HEK293T (cell line): ENCODE data around the gene TWF1.

ENCODE experiments used
- CTBP1 ChIP-seq: fragments of 450-650 bp; IDR thresholded peaks from 2 replicates; pipeline ENCODE4 v1.6.1; 2016; ENCODE audit warnings: borderline replicate concordance
- ELF4 ChIP-seq: fragments of 450-650 bp; IDR thresholded peaks from 2 replicates; pipeline ENCODE4 v1.6.1; 2017; ENCODE audit warnings: antibody characterized with exemption
- FOXA1 ChIP-seq: fragments of 450-650 bp; IDR thresholded peaks from 2 replicates; pipeline ENCODE4 v1.6.1; 2016; ENCODE audit warnings: mild to moderate bottlenecking
- FOXK2 ChIP-seq: fragments of 450-650 bp; IDR thresholded peaks from 2 replicates; pipeline ENCODE4 v1.6.1; 2016; ENCODE audit warnings: mild to moderate bottlenecking
- FOXM1 ChIP-seq: fragments of 450-650 bp; IDR thresholded peaks from 2 replicates; pipeline ENCODE4 v1.6.1; 2017; ENCODE audit warnings: mild to moderate bottlenecking, borderline replicate concordance
- HDGF ChIP-seq: fragments of 450-650 bp; IDR thresholded peaks from 2 replicates; pipeline ENCODE4 v1.6.1; 2017; ENCODE audit warnings: antibody characterized with exemption, borderline replicate concordance
- L3MBTL2 ChIP-seq: fragments of 450-650 bp; conservative IDR thresholded peaks from 2 replicates; pipeline ENCODE4 v1.6.1; 2016; ENCODE audit warnings: mild to moderate bottlenecking
- LEF1 ChIP-seq: fragments of 450-650 bp; IDR thresholded peaks from 2 replicates; pipeline ENCODE4 v1.6.1; 2017; ENCODE audit warnings: mild to moderate bottlenecking, borderline replicate concordance
- PKNOX1 ChIP-seq: fragments of 450-650 bp; IDR thresholded peaks from 2 replicates; pipeline ENCODE4 v1.6.1; 2016
- SP1 ChIP-seq: fragments of 450-650 bp; IDR thresholded peaks from 2 replicates; pipeline ENCODE4 v1.6.1; 2017
- ZNF384 ChIP-seq: fragments of 450-650 bp; IDR thresholded peaks from 2 replicates; pipeline ENCODE4 v1.6.1; 2016

GRCh38 chr12:43848786-43849185 is 42.7 kb upstream of the TWF1 start:
- TF ChIP-seq HDGF, result no peak
- TF ChIP-seq FOXA1, result no peak
- no peak for TF ChIP-seq FOXM1
- no peak for TF ChIP-seq SP1
- TF ChIP-seq ZNF384, result no peak
- TF ChIP-seq ELF4, result no peak
- TF ChIP-seq CTBP1, result no peak
- no peak for TF ChIP-seq LEF1
- TF ChIP-seq FOXK2, result no peak
- no peak for TF ChIP-seq PKNOX1
- no peak for TF ChIP-seq L3MBTL2
